Measurements from ENCODE around the gene PHACTR2.
A peak's percentile ranks its signal among the peaks of the same experiment; 100 is the strongest.
"Not testable (repeated sequence)": the region's sequence is repeated elsewhere in the genome, so short reads cannot be mapped to it uniquely, and the experiment has no call there.

PHACTR2 gene

DNA sequence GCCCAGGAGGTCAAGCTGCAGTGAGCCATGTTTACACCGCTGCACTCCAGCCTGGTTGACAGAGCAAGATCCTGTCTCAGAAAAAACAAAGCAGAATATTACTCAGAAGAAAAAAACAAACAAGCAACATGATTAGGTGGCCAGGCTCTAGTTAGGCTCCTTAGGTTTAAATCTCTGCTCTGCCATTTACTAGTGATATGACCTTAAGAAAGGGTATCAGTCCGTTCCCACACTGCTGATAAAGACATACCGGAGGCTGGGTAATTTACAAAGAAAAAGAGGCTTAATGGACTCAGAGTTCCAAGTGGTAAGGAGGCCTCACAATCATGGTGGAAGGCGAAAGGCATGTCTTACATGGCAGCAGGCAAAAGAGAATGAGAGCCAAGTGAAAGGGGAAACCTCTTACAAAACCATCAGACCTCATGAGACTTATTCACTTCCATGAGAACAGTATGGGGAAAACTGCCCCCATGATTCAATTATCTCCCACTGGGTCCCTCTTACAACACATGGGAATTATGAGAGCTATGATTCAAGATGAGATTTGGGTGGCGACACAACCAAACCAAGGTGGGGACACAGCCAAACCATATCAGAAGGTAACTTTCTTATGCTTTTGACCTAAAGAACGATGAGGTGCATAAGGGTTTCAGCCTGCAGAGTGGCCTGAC is 163.0 kb downstream of the PHACTR2 start:
- TF ChIP-seq, protein P1, sequence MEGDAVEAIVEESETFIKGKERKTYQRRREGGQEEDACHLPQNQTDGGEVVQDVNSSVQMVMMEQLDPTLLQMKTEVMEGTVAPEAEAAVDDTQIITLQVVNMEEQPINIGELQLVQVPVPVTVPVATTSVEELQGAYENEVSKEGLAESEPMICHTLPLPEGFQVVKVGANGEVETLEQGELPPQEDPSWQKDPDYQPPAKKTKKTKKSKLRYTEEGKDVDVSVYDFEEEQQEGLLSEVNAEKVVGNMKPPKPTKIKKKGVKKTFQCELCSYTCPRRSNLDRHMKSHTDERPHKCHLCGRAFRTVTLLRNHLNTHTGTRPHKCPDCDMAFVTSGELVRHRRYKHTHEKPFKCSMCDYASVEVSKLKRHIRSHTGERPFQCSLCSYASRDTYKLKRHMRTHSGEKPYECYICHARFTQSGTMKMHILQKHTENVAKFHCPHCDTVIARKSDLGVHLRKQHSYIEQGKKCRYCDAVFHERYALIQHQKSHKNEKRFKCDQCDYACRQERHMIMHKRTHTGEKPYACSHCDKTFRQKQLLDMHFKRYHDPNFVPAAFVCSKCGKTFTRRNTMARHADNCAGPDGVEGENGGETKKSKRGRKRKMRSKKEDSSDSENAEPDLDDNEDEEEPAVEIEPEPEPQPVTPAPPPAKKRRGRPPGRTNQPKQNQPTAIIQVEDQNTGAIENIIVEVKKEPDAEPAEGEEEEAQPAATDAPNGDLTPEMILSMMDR (IDR thresholded peaks at IDR 0.05; ENCODE audit: control extremely low read depth, extremely low read depth, low read depth, missing control alignments) = no peak
- no peak for DNase-seq (ENCODE audit: extremely low spot score)
- CTCF ChIA-PET = no interaction called here
- POLR2A ChIA-PET = no interaction called here

DNA sequence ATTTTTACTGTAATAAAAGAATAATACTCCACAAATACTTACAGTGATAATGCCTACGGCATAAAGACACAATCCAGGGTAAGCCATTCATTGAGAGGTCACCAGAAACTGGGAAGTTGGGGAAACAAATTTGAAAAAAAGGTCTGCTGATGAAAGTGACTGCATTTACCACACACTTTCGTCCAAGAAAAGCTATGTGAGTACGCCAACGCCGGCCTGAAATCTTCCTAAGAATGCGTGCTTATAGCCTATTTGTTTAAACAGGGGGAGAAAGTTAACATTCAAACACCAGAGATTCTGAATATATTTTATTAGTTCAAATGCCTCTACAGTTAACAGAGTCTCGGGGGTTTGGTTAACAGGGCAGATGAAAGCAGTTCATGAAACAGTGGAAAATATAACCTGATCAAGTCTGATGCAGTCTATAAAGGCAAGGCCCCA is 164.7 kb downstream of the PHACTR2 start:
- TF ChIP-seq, protein P1 (IDR thresholded peaks at IDR 0.05; ENCODE audit: control extremely low read depth, extremely low read depth, low read depth, missing control alignments) = no peak
- CTCF ChIA-PET = interaction anchor here (0.9 to 1.2 kb wide), 2 partner anchors 98 to 267 kb away, joined by 4 read pairs; no protein-coding TSS in a partner anchor
- DNase-seq (ENCODE audit: extremely low spot score) = no peak
- POLR2A ChIA-PET = interaction anchor here (0.9 to 1.0 kb wide), 2 partner anchors 217 to 330 kb away, joined by 3 read pairs; no protein-coding TSS in a partner anchor

DNA sequence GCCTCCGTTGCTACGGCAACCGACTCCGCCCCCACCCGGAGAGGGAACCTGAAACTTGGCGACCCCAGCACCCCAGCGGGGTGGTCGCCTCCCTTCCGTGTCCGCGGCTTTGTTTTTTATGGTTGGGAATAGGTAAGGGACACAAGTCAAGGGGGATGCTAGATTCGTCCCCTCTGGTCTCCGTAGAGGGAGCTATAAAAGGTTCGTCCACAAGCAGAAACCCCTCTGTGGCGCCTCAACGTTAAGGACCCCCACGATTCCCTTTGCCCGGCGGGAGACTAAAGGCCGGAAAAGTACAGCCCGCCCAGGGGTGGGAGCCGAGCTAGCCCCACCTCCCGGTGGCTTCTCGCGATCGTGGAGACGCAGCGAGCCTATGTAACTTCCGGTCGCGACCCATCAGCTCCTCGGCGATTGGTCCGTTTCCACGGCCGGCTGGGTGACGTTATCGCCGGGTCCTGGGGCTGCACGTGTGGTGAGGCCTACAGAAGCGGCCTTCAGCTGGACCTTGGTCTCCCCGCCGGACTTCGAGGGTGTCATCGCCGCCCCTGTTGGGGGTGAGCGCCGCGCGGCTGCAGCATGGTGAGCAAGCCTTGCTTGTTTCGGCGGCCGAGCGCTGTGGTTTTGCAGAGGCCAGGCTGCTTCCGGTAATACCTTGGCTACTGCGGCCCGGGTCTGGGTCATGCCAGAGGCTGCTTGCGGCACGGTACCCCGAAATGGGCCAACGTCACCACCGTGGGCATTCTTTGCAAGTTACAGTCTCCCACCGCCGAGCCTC is 165.3 kb downstream of the PHACTR2 start, which contains the start of gene LTV1:
LTV1 (plus strand) TSS at position 437 of the 775 bp plus-strand sequence; CDS start at position 577, 140 bp downstream.
- TF ChIP-seq, protein P1 (IDR thresholded peaks at IDR 0.05; ENCODE audit: control extremely low read depth, extremely low read depth, low read depth, missing control alignments) = no peak
- POLR2A ChIA-PET = interaction anchor here (0.9 to 1.0 kb wide), 2 partner anchors 216 to 329 kb away, joined by 3 read pairs; no protein-coding TSS in a partner anchor
- CTCF ChIA-PET = interaction anchor here (0.7 to 2.3 kb wide), 6 partner anchors 17 to 268 kb away, joined by 3 to 8 read pairs (median 4); no protein-coding TSS in a partner anchor
- peak; percentile 99 for DNase-seq (ENCODE audit: extremely low spot score)

DNA sequence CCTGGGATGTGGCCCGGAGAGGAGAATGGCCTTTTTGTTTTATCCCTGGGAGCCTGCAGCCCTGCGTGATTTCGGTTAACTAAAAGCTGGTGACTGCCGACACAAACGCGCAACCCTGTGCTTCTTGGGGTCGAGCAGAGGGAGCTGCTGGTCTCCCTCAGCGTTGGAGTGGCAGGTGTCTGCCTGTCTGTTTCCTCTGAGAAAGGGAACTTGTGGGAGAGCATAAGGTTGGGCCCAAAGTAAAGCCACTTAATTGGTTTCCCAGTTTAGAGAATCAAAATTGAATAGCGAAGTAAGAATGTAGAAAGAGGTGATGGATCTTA is 165.9 kb downstream of the PHACTR2 start:
- TF ChIP-seq, protein P1 (IDR thresholded peaks at IDR 0.05; ENCODE audit: control extremely low read depth, extremely low read depth, low read depth, missing control alignments) = no peak

DNA sequence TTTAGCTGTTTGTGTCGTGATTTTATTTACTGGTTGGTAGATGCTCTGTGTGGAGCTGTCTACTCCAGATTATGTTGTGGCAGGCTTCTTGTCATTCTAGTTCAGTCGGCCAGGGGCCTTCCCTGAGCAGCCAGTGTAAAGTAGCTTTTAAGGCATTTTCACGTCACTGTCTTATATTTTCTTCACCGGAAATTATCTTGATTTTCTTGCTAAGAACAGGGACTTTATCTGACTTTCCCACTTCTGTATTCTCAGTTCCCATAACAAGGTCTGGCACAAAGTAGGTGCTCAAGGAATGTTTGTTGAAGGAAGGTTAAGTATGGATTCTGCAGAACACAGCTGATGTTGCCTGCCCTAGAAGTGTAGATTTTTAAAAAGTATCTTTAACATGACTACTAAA is 166.2 kb downstream of the PHACTR2 start:
- ChIA-PET CTCF (interaction anchor here (0.7 to 2.3 kb wide), 7 partner anchors 19 to 269 kb away, joined by 3 to 8 read pairs (median 3); no protein-coding TSS in a partner anchor), POLR2A (no interaction called here)
- TF ChIP-seq, protein P1 (IDR thresholded peaks at IDR 0.05; ENCODE audit: control extremely low read depth, extremely low read depth, low read depth, missing control alignments) = no peak
- DNase-seq (ENCODE audit: extremely low spot score) = no peak

More for the DNA sequence above, 165.9 kb downstream of the PHACTR2 start:
- ChIA-PET POLR2A (interaction anchor here (0.9 to 1.0 kb wide), 2 partner anchors 216 to 329 kb away, joined by 3 read pairs; no protein-coding TSS in a partner anchor), CTCF (interaction anchor here (0.7 to 2.3 kb wide), 8 partner anchors 17 to 268 kb away, joined by 3 to 8 read pairs (median 4); no protein-coding TSS in a partner anchor)
- DNase-seq (ENCODE audit: extremely low spot score) = peak; percentile 15

DNA sequence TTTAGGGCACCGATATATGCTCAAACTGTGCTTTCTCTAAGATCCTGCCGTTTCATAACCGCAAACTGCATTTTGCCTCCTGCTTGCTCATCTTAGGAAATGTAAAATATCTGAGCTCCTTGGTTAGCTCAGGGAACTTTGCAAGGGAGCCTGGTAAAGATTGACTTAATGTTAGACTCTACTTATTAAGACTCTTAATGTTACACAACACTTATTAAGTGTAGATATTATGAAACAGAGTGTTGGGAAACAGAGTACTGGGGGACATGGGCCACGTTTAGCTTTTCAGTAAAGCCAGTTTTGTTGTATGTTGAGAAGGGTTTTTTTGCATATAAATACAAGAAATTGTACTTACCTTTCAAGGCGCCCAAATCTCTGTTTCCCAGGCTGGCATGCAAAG is 167.3 kb downstream of the PHACTR2 start:
- TF ChIP-seq, protein P1 (IDR thresholded peaks at IDR 0.05; ENCODE audit: control extremely low read depth, extremely low read depth, low read depth, missing control alignments) = no peak
- ChIA-PET CTCF (interaction anchor here (1.8 to 2.3 kb wide), 2 partner anchors 18 to 270 kb away, joined by 7 to 8 read pairs; no protein-coding TSS in a partner anchor), POLR2A (no interaction called here)
- no peak for DNase-seq (ENCODE audit: extremely low spot score)

DNA sequence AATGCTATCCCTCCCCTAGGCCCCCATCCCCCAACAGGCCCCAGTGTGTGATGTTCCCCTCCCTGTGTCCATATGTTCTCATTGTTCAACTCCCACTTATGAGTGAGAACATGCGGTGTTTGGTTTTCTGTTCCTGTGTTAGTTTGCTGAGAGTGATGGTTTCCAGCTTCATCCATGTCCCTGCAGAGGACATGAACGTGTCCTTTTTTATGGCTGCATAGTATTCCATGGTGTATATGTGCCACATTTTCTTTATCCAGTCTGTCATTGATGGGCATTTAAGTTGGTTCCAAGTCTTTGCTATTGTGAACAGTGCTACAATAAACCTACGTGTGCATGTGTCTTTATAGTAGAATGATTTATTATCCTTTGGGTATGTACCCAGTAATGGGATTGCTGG is 173.9 kb downstream of the PHACTR2 start:
- CTCF ChIA-PET; POLR2A ChIA-PET; DNase-seq (ENCODE audit: extremely low spot score): not testable (repeated sequence)

DNA sequence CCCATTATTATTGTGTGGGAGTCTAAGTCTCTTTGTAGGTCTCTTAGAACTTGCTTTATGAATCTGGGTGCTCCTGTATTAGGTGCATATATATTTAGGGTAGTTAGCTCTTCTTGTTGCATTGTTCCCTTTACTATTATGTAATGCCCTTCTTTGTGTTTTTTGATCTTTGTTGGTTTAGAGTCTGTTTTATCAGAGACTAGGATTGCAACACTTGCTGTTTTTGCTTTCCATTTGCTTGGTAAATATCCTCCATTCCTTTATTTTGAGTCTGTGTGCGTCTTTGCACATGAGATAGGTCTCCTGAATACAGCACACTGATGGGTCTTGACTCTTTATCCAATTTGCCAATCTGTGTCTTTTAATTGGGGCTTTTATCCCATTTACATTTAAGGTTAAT is 177.3 kb downstream of the PHACTR2 start:
- POLR2A ChIA-PET, CTCF ChIA-PET: not testable (repeated sequence)

DNA sequence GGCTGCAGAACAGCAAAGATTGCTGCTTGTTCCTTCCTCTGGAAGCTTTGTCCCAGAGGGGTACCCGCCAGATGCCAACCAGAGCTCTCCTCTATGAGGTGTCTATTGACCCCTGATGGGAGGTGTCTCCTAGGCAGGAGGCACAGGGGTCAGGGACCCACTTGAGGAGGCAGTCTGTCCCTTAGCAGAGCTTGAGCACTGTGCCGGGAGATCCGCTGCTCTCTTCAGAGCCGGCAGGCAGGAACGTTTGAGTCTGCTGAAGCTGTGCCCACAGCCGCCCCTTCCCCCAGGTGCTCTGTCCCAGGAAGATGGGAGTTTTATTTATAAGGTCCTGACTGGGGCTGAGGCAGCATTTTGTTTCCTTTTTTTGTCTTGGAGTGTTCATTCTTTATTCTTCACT is 179.0 kb downstream of the PHACTR2 start:
- POLR2A ChIA-PET; DNase-seq (ENCODE audit: extremely low spot score); CTCF ChIA-PET: not testable (repeated sequence)

More for the DNA sequence above, 177.3 kb downstream of the PHACTR2 start:
- DNase-seq (ENCODE audit: extremely low spot score) = not testable (repeated sequence)
